Measurements from ENCODE around the gene DIO2. TPM values are rescaled to one million over a fixed set of nuclear protein-coding genes. Genes with fewer than 3 reads are reported as not detected.
A peak's percentile ranks its signal among the peaks of the same experiment; 100 is the strongest.

The DIO2 gene
- total and polyA plus RNA-seq, 2 of the 8 experiments (the other 6 are each of a cell fraction or from before 2014, with no cell fraction given): 0.03 to 0.65 TPM

GRCh38 chr14:80213602-80214001, 2.3 kb upstream of the DIO2 start (continued):
- TF ChIP-seq CTCF (IDR thresholded peaks at IDR 0.05; ENCODE audit: control extremely low read depth in 1 of 3, insufficient read depth in 1 of 3, low read depth in 1 of 3, low read length in 3 of 3) (peak; percentile 44 to 90 (median 63)), RAD21 (IDR thresholded peaks at IDR 0.05 in 1 of 2, conservative IDR thresholded peaks at IDR 0.05 in 1 of 2; ENCODE audit: low read depth in 2 of 2, low read length in 2 of 2) (peak; percentile 91 to 92)
